Hepatocyte (in vitro differentiated cells): ENCODE results near the gene RASGRP4. TPM values are rescaled to one million over a fixed set of nuclear protein-coding genes. Genes with fewer than 3 reads are reported as not detected.

Experiments used
- DNase-seq: peaks from one replicate; pipeline ENCODE4 v3.0.0-alpha.2; 2016; ENCODE audit warnings: low spot score
- H2AFZ ChIP-seq: fragments of 200-600 bp; sonication (generic); 2 replicates; pipeline ENCODE4 v1.6.0; 2016; ENCODE audit warnings: antibody characterized with exemption, mild to moderate bottlenecking
- H3K27ac ChIP-seq: fragments of 200-600 bp; sonication (generic); 2 replicates; pipeline ENCODE4 v1.5.1; 2016; ENCODE audit warnings: mild to moderate bottlenecking
- H3K27me3 ChIP-seq: fragments of 200-600 bp; sonication (generic); 2 replicates; pipeline ENCODE4 v1.6.1; 2016
- H3K36me3 ChIP-seq: fragments of 200-600 bp; sonication (generic); replicated peaks from 2 replicates; pipeline ENCODE4 v1.5.1; 2016; ENCODE audit warnings: low read depth; ENCODE audit not compliant: insufficient read depth
- H3K4me1 ChIP-seq: fragments of 200-600 bp; sonication (generic); 2 replicates; pipeline ENCODE4 v1.5.1; 2016; ENCODE audit warnings: mild to moderate bottlenecking, moderate library complexity; ENCODE audit not compliant: insufficient read depth
- H3K4me2 ChIP-seq: fragments of 200-600 bp; sonication (generic); 2 replicates; pipeline ENCODE4 v1.6.0; 2016
- H3K4me3 ChIP-seq: fragments of 200-600 bp; sonication (generic); 2 replicates; pipeline ENCODE4 v1.5.1; 2016; ENCODE audit warnings: mild to moderate bottlenecking
- H3K79me2 ChIP-seq: fragments of 200-600 bp; sonication (generic); 2 replicates; pipeline ENCODE4 v1.6.0; 2017; ENCODE audit warnings: mild to moderate bottlenecking
- H3K9me2 ChIP-seq: fragments of 200-600 bp; sonication (generic); replicated peaks from 2 replicates; pipeline ENCODE4 v1.6.0; 2017; ENCODE audit warnings: mild to moderate bottlenecking; ENCODE audit not compliant: insufficient read depth
- H3K9me3 ChIP-seq: fragments of 200-600 bp; sonication (generic); 2 replicates; pipeline ENCODE4 v1.5.1; 2016; ENCODE audit warnings: low read depth, mild to moderate bottlenecking
- H4K20me1 ChIP-seq: fragments of 200-600 bp; sonication (generic); 2 replicates; pipeline ENCODE4 v1.6.0; 2016; ENCODE audit warnings: mild to moderate bottlenecking; ENCODE audit not compliant: insufficient read depth, poor library complexity, severe bottlenecking
- CTCF ChIP-seq: fragments of 200-600 bp; sonication (generic); IDR thresholded peaks from 2 replicates; pipeline ENCODE4 v1.5.1; 2016; ENCODE audit warnings: antibody characterized with exemption, mild to moderate bottlenecking; ENCODE audit not compliant: poor library complexity
- EZH2 ChIP-seq: fragments of 200-600 bp; sonication (generic); IDR thresholded peaks from 2 replicates; pipeline ENCODE4 v1.6.1; 2016; ENCODE audit warnings: antibody characterized with exemption, mild to moderate bottlenecking, borderline replicate concordance
- EZH2phosphoT487 ChIP-seq: fragments of 200-600 bp; sonication (generic); IDR thresholded peaks from one replicate; pipeline ENCODE4 v1.6.1; 2018; ENCODE audit warnings: antibody characterized with exemption, mild to moderate bottlenecking, low read depth, moderate library complexity; ENCODE audit not compliant: unreplicated experiment, severe bottlenecking
- WGBS: methylation state at CpG from one replicate; pipeline ENCODE4 v1.1.6; 2016; ENCODE audit warnings: low lambda C conversion rate; ENCODE audit errors: missing lambda C conversion rate; 5-methylcytosine and 5-hydroxymethylcytosine counted together
- polyA plus RNA-seq: library from polyadenylated mRNA; unstranded; fragments of >200 nt; fragmentation: Nextera tagmentation; extraction: Ambion mirVana; gene quantifications from 2 replicates; pipeline ENCODE4 v1.2.1, GENCODE V29; 2016
- total RNA-seq: library from RNA; depleted of rRNA; stranded (reverse); fragments of >200 nt; gene quantifications from 2 replicates; pipeline ENCODE4 v1.2.3, GENCODE V29; 2014

Gene RASGRP4
- total and polyA plus RNA-seq, 2 experiments from 2014 or later: 0.07 TPM; not detected in 1

GRCh38 chr19:38422438-38422837 is 3.6 kb downstream of the RASGRP4 start:
- Histone ChIP-seq H4K20me1 (no peaks in the 10 kb centered on the region), H3K36me3 (no peaks in the 10 kb centered on the region), H3K9me3 (no peaks in the 10 kb centered on the region), H2AFZ (no peak overlapping the region), H3K27me3 (no peaks in the 10 kb centered on the region), H3K9me2 (no peaks in the 10 kb centered on the region), H3K4me3 (no peak overlapping the region), H3K4me2 (no peak overlapping the region), H3K79me2 (no peaks in the 10 kb centered on the region), H3K4me1 (peaks cover 8% of the 10 kb centered on the region), H3K27ac (no peak overlapping the region)
- DNase-seq: no peak
- TF ChIP-seq EZH2 (no peak), EZH2phosphoT487 (no peak), CTCF (no peak)
- 93% methylated on average over 7 of the region's 7 CpGs for WGBS

- H3K4me3 ChIP-seq: no peak overlapping the region
- H3K27ac ChIP-seq: no peak overlapping the region
- no peak overlapping the region for H3K4me2 ChIP-seq
- H3K36me3 ChIP-seq: no peaks in the 10 kb centered on the region
- H3K9me3 ChIP-seq: no peaks in the 10 kb centered on the region
- H4K20me1 ChIP-seq: no peaks in the 10 kb centered on the region
- no peak for DNase-seq
- H3K27me3 ChIP-seq: no peaks in the 10 kb centered on the region
- H3K4me1 ChIP-seq: peaks cover 8% of the 10 kb centered on the region
- TF ChIP-seq EZH2 (no peak), CTCF (no peak), EZH2phosphoT487 (no peak)
- 91% methylated on average over 14 of the region's 14 CpGs for WGBS
- no peak overlapping the region for H2AFZ ChIP-seq
- H3K79me2 ChIP-seq: no peaks in the 10 kb centered on the region
- no peaks in the 10 kb centered on the region for H3K9me2 ChIP-seq
Measured at GRCh38 chr19:38421856-38422255, 4.2 kb downstream of the RASGRP4 start.

GRCh38 chr19:38420935-38421334 is 5.1 kb downstream of the RASGRP4 start:
- no peak overlapping the region for H3K4me2 ChIP-seq
- no peak for DNase-seq
- no peak overlapping the region for H3K27ac ChIP-seq
- H3K27me3 ChIP-seq: no peaks in the 10 kb centered on the region
- H3K36me3 ChIP-seq: no peaks in the 10 kb centered on the region
- H4K20me1 ChIP-seq: no peaks in the 10 kb centered on the region
- TF ChIP-seq EZH2phosphoT487 (no peak), EZH2 (no peak), CTCF (no peak)
- 88% methylated on average over 9 of the region's 9 CpGs for WGBS
- peaks cover 8% of the 10 kb centered on the region for H3K4me1 ChIP-seq
- no peaks in the 10 kb centered on the region for H3K9me3 ChIP-seq
- no peaks in the 10 kb centered on the region for H3K9me2 ChIP-seq
- no peak overlapping the region for H2AFZ ChIP-seq
- H3K79me2 ChIP-seq: no peaks in the 10 kb centered on the region
- H3K4me3 ChIP-seq: no peak overlapping the region
